ENCODE measurements around the gene FAM174C. TPM values are rescaled to one million over a fixed set of nuclear protein-coding genes. Genes with fewer than 3 reads are reported as not detected.

The FAM174C gene
- total and polyA plus RNA-seq, 2 donors (not counting 3 experiments of a cell fraction or from before 2014, with no cell fraction given): 46.7 to 83.9 TPM

GRCh38 chr19:1315470-1316166 lies 40.3 kb downstream of the FAM174C start:
- intact Hi-C loops (cut with micrococcal nuclease) (loop anchor here (5.0 kb wide), 1 partner anchor 67 kb away; the partner anchor contains the start of gene NDUFS7), dilution Hi-C loops (cut with MboI; ENCODE audit: extremely low pct_ligation_motif_present, low sequenced_read_pairs) (no loop called here)
- BruUV-seq (replicated peaks): no TSS peak
- H4K20me1 ChIP-seq (replicated peaks; ENCODE audit: control insufficient read depth, extremely low read depth, insufficient read depth, low read length): no peaks in the 10 kb centered on the region
- H3K36me3 ChIP-seq (ENCODE audit: control insufficient read depth in 2 of 2, extremely low read depth in 1 of 2, insufficient read depth in 2 of 2, low read length in 2 of 2): no peaks in the 10 kb centered on the region
- no peak overlapping the region for H3K4me2 ChIP-seq (ENCODE audit: insufficient read depth, low read length)
- peaks cover 17 to 18% of the 10 kb centered on the region in 2 experiments for H3K27me3 ChIP-seq (ENCODE audit: control insufficient read depth in 2 of 2, insufficient read depth in 2 of 2, low read length in 2 of 2)
- TF ChIP-seq FOS (IDR thresholded peaks at IDR 0.05; ENCODE audit: borderline replicate concordance, insufficient read depth, low read length) (no peak), GATA2 (IDR thresholded peaks at IDR 0.05; ENCODE audit: insufficient read depth, insufficient read length, low read depth, low read length) (no peak), JUN (IDR thresholded peaks at IDR 0.05; ENCODE audit: borderline replicate concordance, insufficient read depth, insufficient read length, low read depth) (no peak), MYC (IDR thresholded peaks at IDR 0.05; ENCODE audit: low read depth, low read length) (no peak), MAX (IDR thresholded peaks at IDR 0.05; ENCODE audit: insufficient read depth, insufficient read length) (no peak), EZH2 (IDR thresholded peaks at IDR 0.05; ENCODE audit: borderline replicate concordance, low read depth, low read length, severe bottlenecking) (peak; percentile 10), POLR2A (IDR thresholded peaks at IDR 0.05; ENCODE audit: low read depth, low read length) (no peak), POLR2AphosphoS5 (IDR thresholded peaks at IDR 0.05; ENCODE audit: insufficient read depth, low read depth, low read length) (no peak)
- TF ChIP-seq, protein P1, sequence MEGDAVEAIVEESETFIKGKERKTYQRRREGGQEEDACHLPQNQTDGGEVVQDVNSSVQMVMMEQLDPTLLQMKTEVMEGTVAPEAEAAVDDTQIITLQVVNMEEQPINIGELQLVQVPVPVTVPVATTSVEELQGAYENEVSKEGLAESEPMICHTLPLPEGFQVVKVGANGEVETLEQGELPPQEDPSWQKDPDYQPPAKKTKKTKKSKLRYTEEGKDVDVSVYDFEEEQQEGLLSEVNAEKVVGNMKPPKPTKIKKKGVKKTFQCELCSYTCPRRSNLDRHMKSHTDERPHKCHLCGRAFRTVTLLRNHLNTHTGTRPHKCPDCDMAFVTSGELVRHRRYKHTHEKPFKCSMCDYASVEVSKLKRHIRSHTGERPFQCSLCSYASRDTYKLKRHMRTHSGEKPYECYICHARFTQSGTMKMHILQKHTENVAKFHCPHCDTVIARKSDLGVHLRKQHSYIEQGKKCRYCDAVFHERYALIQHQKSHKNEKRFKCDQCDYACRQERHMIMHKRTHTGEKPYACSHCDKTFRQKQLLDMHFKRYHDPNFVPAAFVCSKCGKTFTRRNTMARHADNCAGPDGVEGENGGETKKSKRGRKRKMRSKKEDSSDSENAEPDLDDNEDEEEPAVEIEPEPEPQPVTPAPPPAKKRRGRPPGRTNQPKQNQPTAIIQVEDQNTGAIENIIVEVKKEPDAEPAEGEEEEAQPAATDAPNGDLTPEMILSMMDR (IDR thresholded peaks at IDR 0.05; ENCODE audit: extremely low read depth in 1 of 2, insufficient read depth in 1 of 2, low read depth in 1 of 2, low read length in 2 of 2): peak; percentile 41 to 64
- H3K27ac ChIP-seq (ENCODE audit: insufficient read depth, low read depth, low read length): no peak overlapping the region
- no peak for FAIRE-seq
- peaks cover 13% of the 10 kb centered on the region for H3K4me1 ChIP-seq (ENCODE audit: control insufficient read depth, extremely low read depth, insufficient read depth, low read length)
- no peaks in the 10 kb centered on the region for H3K9me3 ChIP-seq (replicated peaks; ENCODE audit: control insufficient read depth, insufficient read depth, low read length)
- H3K79me2 ChIP-seq (ENCODE audit: control insufficient read depth, insufficient read depth, low read length): no peaks in the 10 kb centered on the region
- CTCF ChIA-PET: interaction anchor here (0.5 to 2.4 kb wide), 29 partner anchors 8 to 218 kb away, joined by 3 to 31 read pairs (median 4); a partner anchor contains a TSS
- no peak overlapping the region for H3K9ac ChIP-seq (replicated peaks; ENCODE audit: extremely low read depth, insufficient read depth, low read length)
- peak; percentile 31 for DNase-seq (ENCODE audit: low read depth, low spot score)
- no peak overlapping the region for H2AFZ ChIP-seq (ENCODE audit: low read depth, low read length)
- no peaks in the 10 kb centered on the region for H3K9me1 ChIP-seq (replicated peaks; ENCODE audit: control insufficient read depth, extremely low read depth, insufficient read depth, low read length)
- POLR2A ChIA-PET: no interaction called here
- H3K4me3 ChIP-seq (replicated peaks in 1 of 3; ENCODE audit: insufficient read depth in 1 of 3, low read depth in 1 of 3, low read length in 3 of 3): no peak overlapping the region
